Ovary (tissue), 3 donors: ENCODE results near the gene FBN1.

ENCODE experiments used
- CTCF ChIP-seq, 3 donors: fragments of 450-650 bp in 2 of 3; fragments of 200-600 bp in 1 of 3; IDR thresholded peaks; one replicate each; pipeline versions ENCODE4 v1.5.1 to v1.8.0; 2016 to 2022; ENCODE audit warnings: antibody characterized with exemption in 3 of 3, mild to moderate bottlenecking in 1 of 3
- EP300 ChIP-seq: sonication (generic); formaldehyde crosslinking; IDR thresholded peaks from one replicate; pipeline ENCODE4 v1.6.1; 2017; ENCODE audit warnings: antibody characterized with exemption
- donor health status: DM: no; HTN: no; CAD: no.

GRCh38 chr15:48392356-48392755 is 253.2 kb downstream of the FBN1 start:
- TF ChIP-seq EP300 = no peak
- no peak for TF ChIP-seq CTCF (IDR thresholded peaks at IDR 0.05)
